ENCODE measurements around the gene MICAL2. TPM values are rescaled to one million over a fixed set of nuclear protein-coding genes. Genes with fewer than 3 reads are reported as not detected.

The MICAL2 gene
- total and polyA plus RNA-seq, 2 donors (not counting 1 experiment from before 2014, with no cell fraction given), result 0.32 to 0.40 TPM

GRCh38 chr11:12094872-12095800 is 15.3 kb upstream of the MICAL2 start:
- Histone ChIP-seq H2AFZ (ENCODE audit: insufficient read depth, low read depth, low read length, poor library complexity, severe bottlenecking) (no peak overlapping the region), H3K4me2 (replicated peaks; ENCODE audit: low read depth, low read length, poor library complexity, severe bottlenecking) (no peak overlapping the region), H3K9ac (ENCODE audit: low read length) (no peak overlapping the region), H3K4me3 (ENCODE audit: control extremely low read depth in 1 of 5, extremely low read depth in 1 of 5, insufficient read depth in 1 of 5, low read depth in 2 of 5, low read length in 4 of 5) (no peak overlapping the region), H4K20me1 (ENCODE audit: control insufficient read depth, insufficient read depth, low read length, poor library complexity, severe bottlenecking) (no peaks in the 10 kb centered on the region), H3K27me3 (replicated peaks in 1 of 4; ENCODE audit: control extremely low read depth in 1 of 4, control insufficient read depth in 3 of 4, insufficient read depth in 4 of 4, low read length in 3 of 4) (no peaks in the 10 kb centered on the region), H3K9me3 (ENCODE audit: control extremely low read depth in 1 of 3, control insufficient read depth in 2 of 3, insufficient read depth in 1 of 3, low read length in 2 of 3) (no peaks in the 10 kb centered on the region), H3K36me3 (replicated peaks in 1 of 2; ENCODE audit: control extremely low read depth in 1 of 2, control insufficient read depth in 1 of 2, extremely low read depth in 1 of 2, insufficient read depth in 2 of 2, low read length in 1 of 2) (no peaks in the 10 kb centered on the region), H3K27ac (ENCODE audit: low read length in 2 of 2) (no peak overlapping the region), H3K4me1 (ENCODE audit: control insufficient read depth in 2 of 2, insufficient read depth in 2 of 2, low read length in 2 of 2) (peaks cover 13 to 17% of the 10 kb centered on the region in 2 donors), H3K79me2 (ENCODE audit: control insufficient read depth, insufficient read depth, low read length) (no peaks in the 10 kb centered on the region)
- ATAC-seq (ENCODE audit: low read depth), result no peak
- DNase-seq, result no peak
- peaks cover 13% of the 10 kb centered on the region for H3K4me1 Mint-ChIP-seq
- WGBS (ENCODE audit: insufficient coverage), result 69% methylated on average over 6 of the region's 11 CpGs
- intact Hi-C loops (cut with micrococcal nuclease), result no loop called here
- H3K9me3 Mint-ChIP-seq (ENCODE audit: insufficient read depth), result no peaks in the 10 kb centered on the region
- no peak overlapping the region for H3K27ac Mint-ChIP-seq
- H3K27me3 Mint-ChIP-seq, result peaks cover 9% of the 10 kb centered on the region
- ChIA-PET POLR2A (no interaction called here), CTCF (no interaction called here)
- TF ChIP-seq EZH2 (IDR thresholded peaks at IDR 0.05; ENCODE audit: borderline replicate concordance, insufficient read depth, low read depth, low read length, poor library complexity, severe bottlenecking), result no peak
- no peak for TF ChIP-seq CTCF (IDR thresholded peaks at IDR 0.05)
- H3K4me3 Mint-ChIP-seq, result no peak overlapping the region

GRCh38 chr11:12097219-12097618 is 13.2 kb upstream of the MICAL2 start:
- no peaks in the 10 kb centered on the region for H4K20me1 ChIP-seq (ENCODE audit: control insufficient read depth, insufficient read depth, low read length, poor library complexity, severe bottlenecking)

More at GRCh38 chr11:12097219-12097618, 13.2 kb upstream of the MICAL2 start:
- H3K9ac ChIP-seq (ENCODE audit: low read length), result no peak overlapping the region
- Mint-ChIP-seq H3K27me3 (peaks cover 15% of the 10 kb centered on the region), H3K4me1 (peaks cover 11% of the 10 kb centered on the region), H3K9me3 (ENCODE audit: insufficient read depth) (no peaks in the 10 kb centered on the region), H3K27ac (no peak overlapping the region), H3K4me3 (no peak overlapping the region)
- TF ChIP-seq EZH2 (IDR thresholded peaks at IDR 0.05; ENCODE audit: borderline replicate concordance, insufficient read depth, low read depth, low read length, poor library complexity, severe bottlenecking) (no peak), CTCF (IDR thresholded peaks at IDR 0.05) (no peak)
- H3K9me3 ChIP-seq (ENCODE audit: control extremely low read depth in 1 of 3, control insufficient read depth in 2 of 3, insufficient read depth in 1 of 3, low read length in 2 of 3), result no peaks in the 10 kb centered on the region
- no peak overlapping the region for H2AFZ ChIP-seq (ENCODE audit: insufficient read depth, low read depth, low read length, poor library complexity, severe bottlenecking)
- no peaks in the 10 kb centered on the region for H3K36me3 ChIP-seq (replicated peaks in 1 of 2; ENCODE audit: control extremely low read depth in 1 of 2, control insufficient read depth in 1 of 2, extremely low read depth in 1 of 2, insufficient read depth in 2 of 2, low read length in 1 of 2)
- peaks cover 9 to 13% of the 10 kb centered on the region in 2 donors for H3K4me1 ChIP-seq (ENCODE audit: control insufficient read depth in 2 of 2, insufficient read depth in 2 of 2, low read length in 2 of 2)
- ChIA-PET POLR2A (no interaction called here), CTCF (no interaction called here)
- H3K4me2 ChIP-seq (replicated peaks; ENCODE audit: low read depth, low read length, poor library complexity, severe bottlenecking), result no peak overlapping the region
- intact Hi-C loops (cut with micrococcal nuclease), result no loop called here
- ATAC-seq (ENCODE audit: low read depth), result no peak
- 78% methylated on average over 1 of the region's 1 CpG for WGBS (ENCODE audit: insufficient coverage)
- H3K27ac ChIP-seq (ENCODE audit: low read length in 2 of 2), result no peak overlapping the region
- no peaks in the 10 kb centered on the region for H3K79me2 ChIP-seq (ENCODE audit: control insufficient read depth, insufficient read depth, low read length)
- DNase-seq, result no peak
- no peak overlapping the region for H3K4me3 ChIP-seq (ENCODE audit: control extremely low read depth in 1 of 5, extremely low read depth in 1 of 5, insufficient read depth in 1 of 5, low read depth in 2 of 5, low read length in 4 of 5)
- no peaks in the 10 kb centered on the region for H3K27me3 ChIP-seq (replicated peaks in 1 of 4; ENCODE audit: control extremely low read depth in 1 of 4, control insufficient read depth in 3 of 4, insufficient read depth in 4 of 4, low read length in 3 of 4)

Data from B cell (primary cell).